HL-60 (cell line): ENCODE measurements around the gene PDE6B.

Experiments
- DNase-seq, 2 experiments: peaks; one replicate each; pipeline ENCODE4 v3.0.0-alpha.2; 2010 to 2020; ENCODE audit warnings: low read depth in 1 of 2, low spot score in 1 of 2
- H3K27ac ChIP-seq: fragments of 250-450 bp; sonication (Bioruptor Pico); replicated peaks from 2 replicates; pipeline ENCODE4 v1.5.1; 2020; ENCODE audit warnings: mild to moderate bottlenecking, moderate library complexity
- H3K27me3 ChIP-seq: fragments of 250-450 bp; sonication (Bioruptor Pico); 2 replicates; pipeline ENCODE4 v1.5.1; 2021; ENCODE audit warnings: mild to moderate bottlenecking, moderate library complexity; ENCODE audit not compliant: insufficient read depth, poor library complexity, severe bottlenecking
- H3K4me3 ChIP-seq: replicated peaks from 2 replicates; pipeline ENCODE4 v1.5.1; 2011; ENCODE audit warnings: mild to moderate bottlenecking, control low read depth, low read length; ENCODE audit not compliant: insufficient read depth
- CTCF ChIP-seq: IDR thresholded peaks from one replicate; pipeline ENCODE4 v1.5.1; 2011; ENCODE audit warnings: low read length, control low read depth, inconsistent platforms; ENCODE audit not compliant: insufficient read depth
- GABPA ChIP-seq: IDR thresholded peaks from 2 replicates; pipeline ENCODE4 v1.6.1; 2012; ENCODE audit warnings: low read depth
- POLR2AphosphoS5 ChIP-seq: IDR thresholded peaks from 2 replicates; pipeline ENCODE4 v1.6.1; 2012; ENCODE audit warnings: low read depth
- REST ChIP-seq: IDR thresholded peaks from 2 replicates; pipeline ENCODE4 v1.6.1; 2012; ENCODE audit warnings: low read depth; ENCODE audit not compliant: insufficient replicate concordance
- SPI1 ChIP-seq: IDR thresholded peaks from 2 replicates; pipeline ENCODE4 v1.6.1; 2012; ENCODE audit warnings: low read depth, mild to moderate bottlenecking, borderline replicate concordance

PDE6B gene

GRCh38 chr4:651884-652642 lies 26.7 kb downstream of the PDE6B start:
- no peak for DNase-seq
- Histone ChIP-seq H3K4me3 (no peak overlapping the region), H3K27ac (no peak overlapping the region), H3K27me3 (no peaks in the 10 kb centered on the region)
- TF ChIP-seq REST (no peak), CTCF (no peak), SPI1 (no peak), POLR2AphosphoS5 (no peak), GABPA (no peak)

- H3K27me3 ChIP-seq: no peaks in the 10 kb centered on the region
- DNase-seq: no peak
- H3K4me3 ChIP-seq: no peak overlapping the region
- TF ChIP-seq SPI1 (no peak), REST (no peak), GABPA (no peak), POLR2AphosphoS5 (no peak)
- H3K27ac ChIP-seq: no peak overlapping the region
These were observed 27.9 kb downstream of the PDE6B start for GRCh38 chr4:653080-653821.

GRCh38 chr4:653831-654502 lies 28.6 kb downstream of the PDE6B start:
- Histone ChIP-seq H3K4me3 (no peak overlapping the region), H3K27ac (no peak overlapping the region), H3K27me3 (no peaks in the 10 kb centered on the region)
- no peak for DNase-seq
- TF ChIP-seq POLR2AphosphoS5 (no peak), SPI1 (no peak), GABPA (no peak), CTCF (no peak), REST (no peak)
